Heart right ventricle (tissue), 16 donors: Measurements from ENCODE around the gene CUBN. TPM values are rescaled to one million over a fixed set of nuclear protein-coding genes. Genes with fewer than 3 reads are reported as not detected.

Experiments
- ATAC-seq, 8 donors: fragments of 200-7000 bp; cut with Tn5 transposase; one replicate each; pipeline ENCODE4 v1.9.1; 2020; ENCODE audit warnings: mild to moderate bottlenecking in 8 of 8, moderate library complexity in 8 of 8, moderate number of reproducible peaks in 1 of 8
- DNase-seq, 2 donors: peaks; one replicate each; pipeline ENCODE4 v3.0.0-alpha.2; 2020
- H3K27ac ChIP-seq, 10 donors: fragments of 200-600 bp; sonication (generic) in 2 of 10; one replicate each; pipeline versions ENCODE4 v1.5.0 to v1.8.0; 2020 to 2022; ENCODE audit warnings: mild to moderate bottlenecking in 3 of 10
- H3K27me3 ChIP-seq, 7 donors: fragments of 200-600 bp; one replicate each; pipeline ENCODE4 v1.8.0; 2021 to 2022; ENCODE audit warnings: mild to moderate bottlenecking in 2 of 7
- H3K36me3 ChIP-seq, 9 donors: fragments of 200-600 bp; sonication (generic) in 1 of 9; one replicate each; pipeline versions ENCODE4 v1.5.0 to v1.8.0; 2020 to 2022; ENCODE audit warnings: mild to moderate bottlenecking in 2 of 9
- H3K4me1 ChIP-seq, 9 donors: fragments of 200-600 bp; sonication (generic) in 1 of 9; one replicate each; pipeline versions ENCODE4 v1.5.0 to v1.8.0; 2020 to 2022; ENCODE audit warnings: mild to moderate bottlenecking in 4 of 9
- H3K4me3 ChIP-seq, 10 donors: fragments of 200-600 bp; sonication (generic) in 2 of 10; one replicate each; pipeline versions ENCODE4 v1.5.0 to v1.8.0; 2020 to 2022; ENCODE audit warnings: mild to moderate bottlenecking in 7 of 10, moderate library complexity in 2 of 10
- H3K9me3 ChIP-seq, 11 donors: fragments of 200-600 bp in 10 of 11; sonication (generic) in 2 of 11; one replicate each; pipeline versions ENCODE4 v1.5.0 to v1.8.0; 2013 to 2022; ENCODE audit warnings: mild to moderate bottlenecking in 2 of 11, control low read depth in 1 of 11, moderate library complexity in 1 of 11
- CTCF ChIP-seq, 9 donors: fragments of 200-600 bp; sonication (generic) in 2 of 9; IDR thresholded peaks; one replicate each; pipeline versions ENCODE4 v1.5.0 to v1.8.0; 2021 to 2022; ENCODE audit warnings: antibody characterized with exemption in 9 of 9, mild to moderate bottlenecking in 5 of 9, moderate library complexity in 1 of 9
- WGBS, 2 donors: extraction: QIAGEN DNeasy Blood & Tissue Kit; methylation state at CpG; one replicate each; pipeline ENCODE4 v1.1.7; 2013; ENCODE audit warnings: inconsistent platforms in 1 of 2; 5-methylcytosine and 5-hydroxymethylcytosine counted together
- intact Hi-C, 10 donors: fragments of 100-400 bp; cut with DNase I; formaldehyde crosslinking; loops; one replicate each; pipeline versions ENCODE4 v1.11.1 to v1.14.2; 2022
- polyA plus RNA-seq, 2 donors: library from polyadenylated mRNA; stranded (reverse); fragments of 200-250 nt; gene quantifications; one replicate each; pipeline ENCODE4 v1.2.3, GENCODE V29; 2013
- total RNA-seq, 10 donors: library from RNA; stranded (reverse); fragmentation: NEBNext Ultra II Directional in 3 of 10; extraction: Animal tissue kit (Norgen Biotek cat#: 25700) in 3 of 10; gene quantifications; one replicate each; pipeline versions ENCODE4 v1.2.1 to v1.2.4, GENCODE V29; 2021 to 2023
- donor health status: Arrhythmogenic right ventricular cardiomyopathy.
- donor health status: ischemic (EF 13 %, LVEDD 7.1; RV severe dilation, severe dysfunction).
- donor health status: healthy with polysubstance abuse.
- donor health status: DM: no; HTN: yes; CAD: no.
- donor health status: DM: no; HTN: no; CAD: no.
- donor health status: ischemic (EF 25% LVEDD 6.9; RV normal size, moderate dysfunction).
- donor health status: ischemic (EF 25% LVEDD 5.7; RV mildly dilated, moderate dysfunction).
- donor health status: healthy.
- donor health status: DM: yes; HTN: yes; CAD: no.
- donor health status: Ischemic cardiomyopathy.
- donor health status: ischemic (EF 35%, LVEDD 5.7; RV mildly dilated, moderate dysfunction).
- donor health status: nonischemic (EF 11% LVEDD 7.7; RV severe dilation, severe dysfunction).
- donor health status: DM: yes; HTN: yes; CAD: no.
- donor health status: PGD.
- donor health status: ischemic (EF 29% LVEDD 5.4; RV normal size, mild dysfunction).
- donor health status: nonischemic (EF 23%, LVEDD 6.1; RV moderate dilation, normal function).

The CUBN gene
- total and polyA plus RNA-seq, 12 donors: 0.13 to 1.2 (median 0.42) TPM

- 95 to 96% methylated on average over 4 of the region's 4 CpGs for WGBS, 2 donors
- H3K4me1 ChIP-seq: peaks cover 0 to 14% (median 8%) of the 10 kb centered on the region in 9 donors
These were observed 275.8 kb downstream of the CUBN start for GRCh38 chr10:16853809-16854208.

GRCh38 chr10:16853201-16853600 is 276.4 kb downstream of the CUBN start:
- Histone ChIP-seq H3K4me1 (peaks cover 0 to 14% (median 8%) of the 10 kb centered on the region in 9 donors), H3K36me3 (no peaks in the 10 kb centered on the region), H3K4me3 (no peak overlapping the region), H3K9me3 (no peaks in the 10 kb centered on the region), H3K27me3 (no peaks in the 10 kb centered on the region), H3K27ac (no peak overlapping the region)
- no peak for DNase-seq
- ATAC-seq: no peak
- peak in 5 of 9 donors; percentile 16 to 45 (median 25) for TF ChIP-seq CTCF (IDR thresholded peaks at IDR 0.05)
- 46 to 62% methylated on average over 4 of the region's 4 CpGs for WGBS, 2 donors
- intact Hi-C loops: loop anchor here in 1 of 10 donors (10.0 kb wide), 1 partner anchor 142 kb away; no protein-coding TSS in a partner anchor

More at GRCh38 chr10:16853809-16854208, 275.8 kb downstream of the CUBN start:
- Histone ChIP-seq H3K27ac (no peak overlapping the region), H3K4me3 (no peak overlapping the region), H3K27me3 (no peaks in the 10 kb centered on the region), H3K36me3 (no peaks in the 10 kb centered on the region), H3K9me3 (no peaks in the 10 kb centered on the region)
- TF ChIP-seq CTCF (IDR thresholded peaks at IDR 0.05): no peak
- ATAC-seq (no peak), DNase-seq (no peak)
- intact Hi-C loops: loop anchor here in 1 of 10 donors (10.0 kb wide), 1 partner anchor 141 kb away; no protein-coding TSS in a partner anchor

- ATAC-seq: no peak
- no peak for DNase-seq
- WGBS, 2 donors: 72 to 94% methylated on average over 2 of the region's 2 CpGs
These were observed 277.0 kb downstream of the CUBN start for GRCh38 chr10:16852624-16853023.

GRCh38 chr10:16848562-16849154 is 281.0 kb downstream of the CUBN start:
- ATAC-seq: no peak
- TF ChIP-seq CTCF (IDR thresholded peaks at IDR 0.05): no peak
- 79 to 80% methylated on average over 10 of the region's 10 CpGs for WGBS, 2 donors

More at GRCh38 chr10:16852624-16853023, 277.0 kb downstream of the CUBN start:
- H3K27me3 ChIP-seq: no peaks in the 10 kb centered on the region
- H3K9me3 ChIP-seq: no peaks in the 10 kb centered on the region
- intact Hi-C loops: loop anchor here in 1 of 10 donors (10.0 kb wide), 1 partner anchor 142 kb away; no protein-coding TSS in a partner anchor
- H3K4me1 ChIP-seq: peaks cover 0 to 14% (median 8%) of the 10 kb centered on the region in 9 donors
- H3K4me3 ChIP-seq: no peak overlapping the region
- H3K36me3 ChIP-seq: no peaks in the 10 kb centered on the region
- TF ChIP-seq CTCF (IDR thresholded peaks at IDR 0.05): no peak
- no peak overlapping the region for H3K27ac ChIP-seq

More at GRCh38 chr10:16848562-16849154, 281.0 kb downstream of the CUBN start:
- Histone ChIP-seq H3K4me3 (no peak overlapping the region), H3K27ac (no peak overlapping the region), H3K36me3 (no peaks in the 10 kb centered on the region), H3K9me3 (no peaks in the 10 kb centered on the region), H3K4me1 (peaks cover 0 to 22% (median 0%) of the 10 kb centered on the region in 9 donors), H3K27me3 (no peaks in the 10 kb centered on the region)
- intact Hi-C loops: loop anchor here in 3 of 10 donors (5.0 to 10.0 kb wide), 2 partner anchors 584 to 586 kb away; no protein-coding TSS in a partner anchor
- DNase-seq: no peak
